ENCODE measurements around the gene RNF14. TPM values are rescaled to one million over a fixed set of nuclear protein-coding genes. Genes with fewer than 3 reads are reported as not detected.

The RNF14 gene
- total and polyA plus RNA-seq, 9 of the 15 experiments (the other 6 are each of a cell fraction or from before 2014, with no cell fraction given), result 36.3 to 140 (median 75.1) TPM

GRCh38 chr5:141923448-141924313 lies 45.2 kb upstream of the RNF14 start, which contains the start of gene DELE1 (continued):
- TF ChIP-seq ZNF707 (CRISPR knock-in tag; conservative IDR thresholded peaks at IDR 0.05), result no peak
- TF ChIP-seq PURB (CRISPR knock-in tag; IDR thresholded peaks at IDR 0.05; ENCODE audit: low read depth), result no peak
- TF ChIP-seq U2AF2 (optimal IDR thresholded peaks at IDR 0.05; ENCODE audit: low read depth, low read length), result no peak
- TF ChIP-seq MIER1 (IDR thresholded peaks at IDR 0.05; ENCODE audit: low read depth), result no peak
- TF ChIP-seq SIRT6 (IDR thresholded peaks at IDR 0.05; ENCODE audit: low read depth, low read length), result no peak
- no peak for TF ChIP-seq DACH1 (IDR thresholded peaks at IDR 0.05; ENCODE audit: partially characterized antibody)
- TF ChIP-seq PHB2 (IDR thresholded peaks at IDR 0.05; ENCODE audit: low read depth), result no peak
- peak; percentile 78 for TF ChIP-seq MYC (IDR thresholded peaks at IDR 0.05; ENCODE audit: low read depth, low read length)
- TF ChIP-seq MYC (CRISPR knock-in tag; IDR thresholded peaks at IDR 0.05; ENCODE audit: borderline replicate concordance, low read depth), result peak; percentile 82; the same call in 1 of the 2 replicates
- peak; percentile 40; the same call in 1 of the 2 replicates for TF ChIP-seq CBFB (CRISPR knock-in tag; IDR thresholded peaks at IDR 0.05)
- TF ChIP-seq ZNF780A (CRISPR knock-in tag; IDR thresholded peaks at IDR 0.05), result no peak
- 0 out of 2 replicates have a peak, but pooled peaks have one; percentile 20 for TF ChIP-seq RREB1 (CRISPR knock-in tag; IDR thresholded peaks at IDR 0.05)
- no peak for TF ChIP-seq ZNF23 (CRISPR knock-in tag; IDR thresholded peaks at IDR 0.05)
- TF ChIP-seq ADNP (tag; IDR thresholded peaks at IDR 0.05), result no peak

Data from K562 (cell line).